Measurements from ENCODE around the gene OR52J3.
"Not testable (repeated sequence)": the region's sequence is repeated elsewhere in the genome, so short reads cannot be mapped to it uniquely, and the experiment has no call there.

OR52J3 gene

DNA sequence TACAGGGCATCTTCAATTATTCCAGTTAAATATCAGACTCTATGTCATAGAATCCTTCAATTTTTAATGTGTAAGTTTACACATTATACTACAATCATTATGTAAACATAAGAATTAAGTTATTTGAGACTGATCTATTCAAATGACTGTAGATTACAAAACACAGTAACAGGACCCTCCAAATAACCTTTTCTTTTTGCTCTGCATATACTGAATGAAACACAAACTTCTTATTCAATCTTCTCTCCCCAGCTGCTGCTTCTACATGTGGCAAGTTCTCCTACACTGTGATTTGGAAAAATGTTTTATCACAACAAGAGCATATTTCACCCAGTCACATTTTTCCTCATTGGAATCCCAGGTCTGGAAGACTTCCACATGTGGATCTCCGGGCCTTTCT is at the start of gene OR52J3:
Gene OR52J3, plus strand, starts transcription at position 301 of the 400 bp plus-strand sequence. Its CDS starts 0 bp downstream, at position 301.
- DNase-seq: no peak

DNA sequence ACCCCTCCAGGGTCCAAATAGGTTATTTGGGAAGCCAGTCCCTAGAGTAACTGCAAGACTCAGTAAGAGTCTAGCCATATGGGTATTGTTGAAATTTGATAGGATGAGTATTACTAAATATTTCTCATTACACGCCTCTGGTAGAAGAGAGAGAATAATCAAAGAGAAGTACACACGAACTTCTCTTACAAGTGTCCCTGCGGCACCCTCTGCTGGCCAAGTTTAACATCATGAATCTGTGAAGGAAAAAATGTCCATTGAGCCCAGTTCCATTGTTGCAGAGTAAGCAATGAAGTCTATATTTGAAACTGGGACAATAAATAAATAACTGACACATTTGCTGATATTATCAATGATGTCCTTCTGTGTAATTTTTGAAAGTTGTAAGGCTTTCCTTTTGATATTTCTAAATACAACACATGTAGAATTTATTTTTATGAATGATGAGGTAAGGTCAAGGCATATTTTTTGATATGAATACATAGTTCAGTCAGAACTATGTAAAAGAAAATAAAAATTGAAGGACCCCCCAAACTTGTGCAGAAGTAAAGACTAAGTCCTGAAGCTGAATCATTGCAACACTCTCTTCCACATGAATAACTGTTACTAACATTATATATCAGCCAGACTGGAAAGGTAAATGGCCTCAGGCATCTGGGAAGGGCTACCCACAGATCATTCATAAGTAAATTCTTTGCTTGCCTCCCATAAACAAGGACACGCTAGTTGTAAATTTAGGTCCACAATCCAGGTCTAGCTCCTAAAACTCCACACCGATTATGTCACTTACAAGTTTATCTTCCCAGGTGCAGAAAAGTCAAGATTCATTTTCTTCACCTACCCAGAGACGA is 41.7 kb upstream of the OR52J3 start:
- peak; percentile 51 for DNase-seq

DNA sequence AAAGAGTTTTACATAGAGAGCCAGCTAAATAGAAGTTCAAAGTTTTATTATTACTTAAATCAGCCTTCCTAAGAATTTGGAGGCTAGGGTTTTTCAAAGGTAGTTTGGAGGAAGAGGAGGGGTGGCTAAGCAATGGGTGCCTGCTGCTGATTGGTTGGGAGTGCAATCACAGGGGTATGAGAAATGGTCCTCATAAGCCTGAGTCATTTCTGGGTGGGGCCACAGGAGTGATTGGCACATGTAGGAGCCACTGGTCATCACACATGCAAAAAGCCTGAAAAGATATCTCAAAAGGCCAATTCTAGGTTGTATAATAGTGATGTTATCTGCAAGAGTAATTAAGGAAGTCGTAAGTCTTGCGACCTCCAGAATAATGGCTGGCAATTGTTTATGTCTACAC is 38.8 kb upstream of the OR52J3 start:
- DNase-seq: no peak

- DNase-seq: no peak
Measured at GRCh38 chr11:5011254-5011653, 35.1 kb upstream of the OR52J3 start.

DNA sequence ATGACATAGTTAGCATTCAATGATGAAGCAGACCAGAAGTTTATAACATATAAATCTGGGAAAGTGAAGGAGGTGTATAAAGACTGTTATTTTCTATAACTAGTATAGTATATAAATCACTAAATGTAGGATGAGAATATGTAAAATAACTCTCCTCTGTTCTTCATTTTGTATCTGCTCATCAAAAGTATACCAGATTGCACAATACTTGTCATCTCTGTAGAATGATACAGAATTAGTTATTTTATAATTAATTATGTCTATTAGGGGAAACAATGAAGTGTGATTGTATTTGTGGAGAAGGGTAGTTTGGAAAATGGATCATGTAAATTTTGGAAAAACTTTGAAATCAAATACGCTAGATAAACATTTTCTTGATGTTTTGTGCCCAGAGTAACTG is 33.3 kb upstream of the OR52J3 start:
- no peak for DNase-seq

DNA sequence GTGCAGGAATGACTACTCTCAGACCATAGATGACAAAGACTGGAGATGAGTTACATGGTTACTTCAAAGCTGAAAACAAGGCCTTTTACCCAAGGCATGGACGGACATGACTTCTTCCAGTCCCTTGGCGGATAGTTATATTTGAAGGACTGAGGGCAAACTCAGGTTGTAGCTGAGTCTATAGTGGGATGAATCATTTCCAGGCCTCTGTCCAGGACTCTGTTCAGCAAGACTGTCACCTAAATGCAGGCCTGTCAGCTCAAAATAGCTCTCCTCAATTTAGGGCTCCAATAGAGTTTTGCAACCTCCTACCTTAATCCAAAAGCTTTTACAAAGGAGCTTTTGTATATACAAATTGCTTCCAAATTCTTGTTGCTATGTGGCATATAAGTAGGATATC is 24.3 kb upstream of the OR52J3 start:
- no peak for DNase-seq

GRCh38 chr11:5036669-5037068 is 9.7 kb upstream of the OR52J3 start:
- no peak for DNase-seq

GRCh38 chr11:5037926-5038325 is 8.4 kb upstream of the OR52J3 start:
- DNase-seq: no peak

- DNase-seq: no peak
Measured at GRCh38 chr11:5038341-5038740, 8.0 kb upstream of the OR52J3 start.

GRCh38 chr11:5040876-5041275 is 5.5 kb upstream of the OR52J3 start:
- DNase-seq: no peak

DNA sequence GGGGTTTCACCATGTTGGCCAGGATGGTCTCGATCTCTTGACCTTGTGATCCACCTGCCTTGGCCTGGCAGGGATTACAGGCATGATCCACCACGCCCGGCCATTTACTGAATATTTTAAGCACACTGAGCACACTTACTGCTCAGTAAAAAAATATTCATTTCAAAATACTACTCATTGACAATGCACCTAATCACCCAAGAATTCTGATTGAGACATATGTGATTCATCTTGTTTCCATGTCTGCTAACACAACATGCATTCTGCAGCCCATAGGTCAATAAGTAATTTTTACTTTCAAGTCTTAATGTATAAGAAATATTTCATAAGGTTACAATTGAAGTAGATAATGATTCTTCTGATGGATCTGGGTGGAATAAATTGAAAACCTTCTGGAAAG is 4.2 kb upstream of the OR52J3 start:
- no peak for DNase-seq

- DNase-seq: no peak
Measured at GRCh38 chr11:5043380-5043779, 2.9 kb upstream of the OR52J3 start.

DNA sequence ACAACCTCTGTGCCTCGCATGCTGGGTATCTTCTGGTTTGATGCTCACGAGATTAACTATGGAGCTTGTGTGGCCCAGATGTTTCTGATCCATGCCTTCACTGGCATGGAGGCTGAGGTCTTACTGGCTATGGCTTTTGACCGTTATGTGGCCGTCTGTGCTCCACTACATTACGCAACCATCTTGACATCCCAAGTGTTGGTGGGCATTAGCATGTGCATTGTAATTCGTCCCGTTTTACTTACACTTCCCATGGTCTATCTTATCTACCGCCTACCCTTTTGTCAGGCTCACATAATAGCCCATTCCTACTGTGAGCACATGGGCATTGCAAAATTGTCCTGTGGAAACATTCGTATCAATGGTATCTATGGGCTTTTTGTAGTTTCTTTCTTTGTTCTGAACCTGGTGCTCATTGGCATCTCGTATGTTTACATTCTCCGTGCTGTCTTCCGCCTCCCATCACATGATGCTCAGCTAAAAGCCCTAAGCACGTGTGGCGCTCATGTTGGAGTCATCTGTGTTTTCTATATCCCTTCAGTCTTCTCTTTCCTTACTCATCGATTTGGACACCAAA is 516 bp downstream of the OR52J3 start:
- DNase-seq: no peak

DNA sequence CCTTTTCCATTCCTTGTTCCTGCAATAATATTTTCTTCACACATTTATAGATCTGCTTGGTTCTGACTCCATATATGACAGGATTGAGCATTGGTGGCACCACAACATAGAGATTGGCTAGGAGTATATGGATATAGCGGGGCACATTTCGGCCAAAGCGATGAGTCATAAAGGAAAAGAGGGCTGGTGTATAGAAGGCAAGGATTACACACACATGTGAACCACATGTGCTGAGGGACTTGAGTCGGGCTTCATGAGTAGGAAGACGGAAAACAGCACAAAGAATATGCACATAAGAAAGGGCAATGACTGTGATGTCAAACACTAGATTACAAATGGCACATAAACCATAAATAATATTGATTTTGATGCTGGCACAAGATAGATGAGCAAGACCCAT is 12.4 kb downstream of the OR52J3 start:
- not testable (repeated sequence) for DNase-seq

DNA sequence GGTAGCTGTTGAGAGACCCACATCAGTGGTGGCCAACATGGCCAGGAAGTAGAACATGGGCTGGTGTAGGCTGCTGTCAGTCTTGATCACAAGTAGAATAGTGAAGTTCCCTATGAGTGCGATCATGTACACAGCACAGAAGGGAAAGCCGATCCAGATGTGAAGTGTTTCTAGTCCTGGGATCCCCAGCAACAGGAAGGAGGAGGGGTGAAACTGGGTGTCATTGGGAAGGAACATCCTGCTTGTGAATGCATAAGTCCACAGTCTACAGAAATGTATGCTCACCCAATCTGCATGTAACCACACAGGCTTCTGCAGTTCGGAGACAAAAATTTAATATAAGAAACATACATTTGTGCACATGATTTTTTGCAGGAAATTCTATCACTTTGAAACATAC is 13.1 kb downstream of the OR52J3 start, which contains the start of gene OR52E2:
Gene OR52E2, minus strand, starts transcription at position 237 of the 400 bp plus-strand sequence. Its CDS starts 0 bp downstream, at position 237.
- DNase-seq: no peak

DNA sequence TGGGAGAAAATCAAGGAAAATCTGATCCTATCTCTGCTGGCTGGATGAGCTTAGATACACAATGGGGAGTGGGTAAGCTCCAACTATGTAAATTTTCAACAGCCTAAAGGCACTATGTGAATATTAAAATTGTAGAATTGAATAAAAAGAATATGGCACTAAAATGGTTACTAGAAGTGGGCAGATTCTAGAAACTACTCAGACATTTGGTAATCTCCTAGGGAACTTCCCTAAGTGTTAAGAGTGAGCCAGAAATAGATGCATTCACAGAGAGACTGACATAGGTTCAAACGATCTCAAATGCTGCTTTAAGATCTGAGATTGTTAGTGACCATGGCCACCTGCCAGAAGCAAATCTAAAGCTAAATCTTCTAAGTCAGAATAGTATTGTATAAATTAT is 18.7 kb downstream of the OR52J3 start:
- no peak for DNase-seq

- DNase-seq: no peak
Measured at GRCh38 chr11:5069272-5069671, 22.9 kb downstream of the OR52J3 start, which contains the start of gene OR52E1. Gene OR52E1 (plus strand): TSS chr11:5069572.

DNA sequence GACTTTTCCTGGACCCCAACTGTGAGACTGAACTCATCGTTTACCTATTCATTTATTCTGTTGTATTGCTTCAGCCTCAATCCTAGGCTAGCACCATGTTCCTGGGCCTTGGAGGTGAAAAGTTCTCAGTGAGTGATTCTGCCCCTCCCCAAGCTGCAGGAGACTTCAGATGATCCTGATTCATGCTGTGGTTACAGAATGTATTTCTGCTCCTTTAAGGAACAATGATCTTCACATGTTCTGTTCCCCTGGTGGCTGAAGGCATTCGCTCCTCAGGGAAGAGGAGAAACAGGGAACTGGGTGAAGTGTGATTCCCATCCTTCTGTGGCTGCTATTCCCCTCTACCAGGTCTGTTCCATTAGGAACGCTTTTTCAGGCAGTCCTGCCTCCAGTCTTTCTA is 25.5 kb downstream of the OR52J3 start:
- no peak for DNase-seq

DNA sequence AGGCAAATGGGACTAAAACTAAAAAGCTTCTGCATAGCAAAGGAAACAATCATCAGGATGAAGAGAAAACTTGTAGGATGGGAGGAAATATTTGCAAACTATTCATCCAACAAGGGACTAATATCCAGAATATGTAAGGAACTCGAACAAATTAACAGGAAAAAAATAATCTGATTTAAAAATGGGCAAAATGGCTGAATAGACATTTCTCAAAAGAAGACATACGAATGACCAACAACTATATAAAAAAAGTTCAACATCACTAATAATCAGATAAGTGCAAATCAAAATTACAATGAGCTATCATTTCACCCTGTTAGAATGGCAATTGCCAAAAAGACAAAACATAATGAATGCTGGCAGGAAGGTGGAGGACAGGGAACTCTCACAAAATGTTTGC is 35.1 kb downstream of the OR52J3 start:
- no peak for DNase-seq

DNA sequence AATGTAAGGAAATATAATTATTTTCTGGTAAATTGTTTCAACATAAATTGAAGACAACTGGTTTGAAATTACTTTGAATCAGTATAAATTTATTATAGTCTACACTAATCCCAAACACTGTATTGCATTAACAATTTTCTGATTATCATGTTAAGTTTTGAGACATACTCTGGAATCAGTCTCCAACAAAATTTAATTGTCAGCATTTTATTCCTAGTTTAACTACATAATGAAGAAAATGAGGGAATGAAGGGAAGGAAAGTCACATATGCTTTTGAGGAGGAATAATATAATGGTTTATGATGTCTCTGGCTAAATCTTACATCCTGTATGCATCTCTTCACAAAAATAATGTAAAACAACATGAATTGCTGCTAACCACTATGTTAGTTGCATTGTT is 37.3 kb downstream of the OR52J3 start:
- DNase-seq: no peak

DNA sequence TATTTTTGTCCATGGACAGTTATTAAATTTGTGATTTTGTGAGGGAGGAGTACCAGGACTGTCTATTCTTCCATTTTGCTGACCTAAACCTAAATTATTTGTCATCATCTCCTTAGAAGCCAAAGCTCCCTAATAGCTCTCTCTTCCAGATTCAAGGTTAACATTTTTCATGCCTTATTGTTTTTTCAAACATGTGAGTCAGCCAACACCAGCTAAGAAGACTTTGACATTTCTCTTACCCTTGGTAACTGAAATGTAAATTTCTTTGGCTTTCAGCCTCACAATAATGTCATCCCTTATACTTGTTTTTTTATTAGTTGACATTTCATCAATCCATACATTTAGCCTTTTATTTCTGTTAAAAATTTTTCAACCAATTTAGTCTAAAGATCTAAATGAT is 42.2 kb downstream of the OR52J3 start:
- DNase-seq: no peak

- DNase-seq: no peak
Measured at GRCh38 chr11:5090668-5091067, 44.3 kb downstream of the OR52J3 start.

GRCh38 chr11:5092821-5093585 is 46.7 kb downstream of the OR52J3 start:
- no peak for DNase-seq

DNA sequence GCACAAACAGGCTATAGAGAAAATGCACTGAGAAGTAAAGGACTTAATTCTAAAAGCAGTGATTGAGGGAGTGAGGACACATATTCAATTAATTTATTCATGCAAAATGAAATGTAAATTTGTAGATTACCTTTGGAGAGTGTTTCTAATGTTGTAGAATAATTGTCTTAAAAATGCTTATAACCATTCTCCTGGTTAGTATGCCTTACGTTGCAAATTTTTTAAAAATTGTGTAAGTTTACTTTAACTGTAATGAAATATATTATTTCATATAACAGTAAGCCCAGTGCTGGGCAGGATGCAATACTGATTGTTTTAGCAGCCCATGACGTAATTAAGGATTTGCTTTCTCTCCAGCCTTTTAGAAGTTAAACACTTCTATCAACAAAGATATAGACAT is 49.7 kb downstream of the OR52J3 start:
- DNase-seq: no peak

All from stimulated activated CD8-positive, alpha-beta memory T cell treated with anti-CD3 and anti-CD28 coated beads, Interleukin-4, amount 100 ng/mL, for 48 hours (primary cell).